Activated CD8-positive, alpha-beta memory T cell treated with anti-CD3 and anti-CD28 coated beads, Interleukin-2, amount 10 ng/mL, durations not matched to agents 7 days and 5 days (primary cell): ENCODE measurements around the gene ENOPH1. TPM values are rescaled to one million over a fixed set of nuclear protein-coding genes. Genes with fewer than 3 reads are reported as not detected.
"Not testable (repeated sequence)": the region's sequence is repeated elsewhere in the genome, so short reads cannot be mapped to it uniquely, and the experiment has no call there.

Experiments
- ATAC-seq: fragments of 150-1000 bp; cut with Tn5 transposase; one replicate; pipeline ENCODE4 v1.10.0; 2021; ENCODE audit warnings: moderate library complexity
- CTCF ChIA-PET: fragments of 350-600 bp; sonication (Branson Sonifier 250); formaldehyde crosslinking; loops from one replicate; lab custom pipeline; 2021; ENCODE audit warnings: antibody characterized with exemption; lab: Charles Lee
- DNase-seq: peaks from one replicate; pipeline ENCODE4 v3.0.0-alpha.2; 2020
- H3K27ac Mint-ChIP-seq: one replicate; pipeline ENCODE4 v1.8.0; 2021; ENCODE audit warnings: mild to moderate bottlenecking, mixed read lengths
- H3K27me3 Mint-ChIP-seq: one replicate; pipeline ENCODE4 v1.8.0; 2021; ENCODE audit warnings: mixed read lengths
- H3K36me3 Mint-ChIP-seq: one replicate; pipeline ENCODE4 v1.8.0; 2021; ENCODE audit warnings: mild to moderate bottlenecking, mixed read lengths
- H3K4me1 Mint-ChIP-seq: one replicate; pipeline ENCODE4 v1.8.0; 2021; ENCODE audit warnings: mixed read lengths
- H3K4me3 Mint-ChIP-seq: one replicate; pipeline ENCODE4 v1.8.0; 2021; ENCODE audit warnings: mild to moderate bottlenecking, moderate library complexity, mixed read lengths
- H3K9me3 Mint-ChIP-seq: one replicate; pipeline ENCODE4 v1.8.0; 2022; ENCODE audit warnings: low read depth, mixed read lengths
- total RNA-seq, 2 experiments: library from RNA; stranded (reverse); gene quantifications; one replicate each; pipeline ENCODE4 v1.2.3, GENCODE V29; 2021

ENOPH1 gene
- total RNA-seq = 10 to 100 TPM; 40.6 to 46.6 TPM

GRCh38 chr4:82430193-82430963 is at the start of gene ENOPH1, which contains the start of gene HNRNPDL:
ENOPH1 (plus strand) TSS chr4:82430590; CDS start chr4:82430830, 240 bp downstream.
HNRNPDL (minus strand) TSS chr4:82430462; CDS start chr4:82429690, 772 bp downstream.
- H3K9me3 Mint-ChIP-seq = no peaks in the 10 kb centered on the region
- H3K27ac Mint-ChIP-seq = peak within 1 kb of the TSS; percentile 98
- H3K36me3 Mint-ChIP-seq = peaks cover 57% of the 10 kb centered on the region
- H3K4me3 Mint-ChIP-seq = peak within 1 kb of the TSS; percentile 97
- peak; percentile 79 for ATAC-seq
- DNase-seq = peak; percentile 97
- CTCF ChIA-PET = interaction anchor here (1.4 to 2.4 kb wide), 5 partner anchors 11 to 76 kb away, joined by 5 to 23 read pairs (median 5); partner anchors contain the start of gene HNRNPD
- H3K4me1 Mint-ChIP-seq = peaks cover 59% of the 10 kb centered on the region
- no peaks in the 10 kb centered on the region for H3K27me3 Mint-ChIP-seq

- Mint-ChIP-seq H3K4me3 (no peak overlapping the region), H3K27me3 (peaks cover 10% of the 10 kb centered on the region), H3K9me3 (peaks cover 2% of the 10 kb centered on the region), H3K4me1 (peaks cover 13% of the 10 kb centered on the region), H3K36me3 (peaks cover 35% of the 10 kb centered on the region), H3K27ac (no peak overlapping the region)
- CTCF ChIA-PET = no interaction called here
- DNase-seq (no peak), ATAC-seq (no peak)
These were observed 49.6 kb upstream of the ENOPH1 start for GRCh38 chr4:82380831-82381230.

GRCh38 chr4:82381235-82381634 is 49.2 kb upstream of the ENOPH1 start:
- peaks cover 2% of the 10 kb centered on the region for H3K9me3 Mint-ChIP-seq
- H3K27ac Mint-ChIP-seq = no peak overlapping the region
- no peak for DNase-seq
- H3K36me3 Mint-ChIP-seq = peaks cover 31% of the 10 kb centered on the region
- peaks cover 11% of the 10 kb centered on the region for H3K27me3 Mint-ChIP-seq
- no peak for ATAC-seq
- peaks cover 9% of the 10 kb centered on the region for H3K4me1 Mint-ChIP-seq
- CTCF ChIA-PET = no interaction called here
- H3K4me3 Mint-ChIP-seq = no peak overlapping the region

- Mint-ChIP-seq H3K27ac (no peak overlapping the region), H3K36me3 (peaks cover 27% of the 10 kb centered on the region), H3K27me3 (peaks cover 11% of the 10 kb centered on the region), H3K9me3 (peaks cover 2% of the 10 kb centered on the region), H3K4me3 (no peak overlapping the region), H3K4me1 (peaks cover 5% of the 10 kb centered on the region)
- CTCF ChIA-PET = no interaction called here
- ATAC-seq (no peak), DNase-seq (no peak)
These were observed 48.6 kb upstream of the ENOPH1 start for GRCh38 chr4:82381661-82382296.

GRCh38 chr4:82382751-82383150 is 47.6 kb upstream of the ENOPH1 start:
- peaks cover 11% of the 10 kb centered on the region for H3K27me3 Mint-ChIP-seq
- H3K4me1 Mint-ChIP-seq = peaks cover 2% of the 10 kb centered on the region
- peaks cover 2% of the 10 kb centered on the region for H3K9me3 Mint-ChIP-seq
- peaks cover 21% of the 10 kb centered on the region for H3K36me3 Mint-ChIP-seq
- CTCF ChIA-PET = interaction anchor here (0.6 kb wide), 1 partner anchor 164 kb away, joined by 3 read pairs; no protein-coding TSS in a partner anchor
- no peak for ATAC-seq
- no peak overlapping the region for H3K27ac Mint-ChIP-seq
- no peak overlapping the region for H3K4me3 Mint-ChIP-seq
- DNase-seq = no peak

GRCh38 chr4:82386312-82386711 is 44.1 kb upstream of the ENOPH1 start:
- H3K9me3 Mint-ChIP-seq, H3K4me1 Mint-ChIP-seq, H3K27ac Mint-ChIP-seq, CTCF ChIA-PET, H3K36me3 Mint-ChIP-seq, DNase-seq, ATAC-seq, H3K4me3 Mint-ChIP-seq: not testable (repeated sequence)
- H3K27me3 Mint-ChIP-seq = peaks cover 11% of the 10 kb centered on the region

GRCh38 chr4:82388405-82388804 is 42.0 kb upstream of the ENOPH1 start:
- Mint-ChIP-seq H3K27me3 (peaks cover 14% of the 10 kb centered on the region), H3K36me3 (peaks cover 4% of the 10 kb centered on the region)

GRCh38 chr4:82390061-82390460 is 40.3 kb upstream of the ENOPH1 start:
- not testable (repeated sequence) for H3K36me3 Mint-ChIP-seq, ATAC-seq, DNase-seq, H3K27ac Mint-ChIP-seq, H3K9me3 Mint-ChIP-seq, H3K4me1 Mint-ChIP-seq, H3K27me3 Mint-ChIP-seq, H3K4me3 Mint-ChIP-seq
- CTCF ChIA-PET = interaction anchor here (0.9 kb wide), 1 partner anchor 349 kb away, joined by 3 read pairs; no protein-coding TSS in a partner anchor

More at GRCh38 chr4:82388405-82388804, 42.0 kb upstream of the ENOPH1 start:
- H3K27ac Mint-ChIP-seq = no peak overlapping the region
- H3K9me3 Mint-ChIP-seq = no peaks in the 10 kb centered on the region
- H3K4me3 Mint-ChIP-seq = no peak overlapping the region
- H3K4me1 Mint-ChIP-seq = no peaks in the 10 kb centered on the region
- CTCF ChIA-PET = no interaction called here
- ATAC-seq = no peak
- DNase-seq = no peak

- CTCF ChIA-PET = no interaction called here
- no peaks in the 10 kb centered on the region for H3K4me1 Mint-ChIP-seq
- no peaks in the 10 kb centered on the region for H3K9me3 Mint-ChIP-seq
- H3K36me3 Mint-ChIP-seq = no peaks in the 10 kb centered on the region
- no peak overlapping the region for H3K27ac Mint-ChIP-seq
- H3K4me3 Mint-ChIP-seq = no peak overlapping the region
- H3K27me3 Mint-ChIP-seq = peaks cover 8% of the 10 kb centered on the region
- no peak for ATAC-seq
- no peak for DNase-seq
These were observed 35.5 kb upstream of the ENOPH1 start for GRCh38 chr4:82394896-82395295.

- Mint-ChIP-seq H3K36me3 (no peaks in the 10 kb centered on the region), H3K4me3 (no peak overlapping the region), H3K9me3 (no peaks in the 10 kb centered on the region), H3K27ac (no peak overlapping the region), H3K27me3 (peaks cover 22% of the 10 kb centered on the region), H3K4me1 (no peaks in the 10 kb centered on the region)
- ATAC-seq (no peak), DNase-seq (no peak)
- CTCF ChIA-PET = interaction anchor here (0.6 to 1.5 kb wide), 2 partner anchors 18 to 713 kb away, joined by 3 read pairs; no protein-coding TSS in a partner anchor
These were observed 32.9 kb upstream of the ENOPH1 start for GRCh38 chr4:82397527-82397926.

GRCh38 chr4:82398263-82398662 is 32.1 kb upstream of the ENOPH1 start:
- no peak overlapping the region for H3K4me3 Mint-ChIP-seq
- no peaks in the 10 kb centered on the region for H3K36me3 Mint-ChIP-seq
- H3K27ac Mint-ChIP-seq = no peak overlapping the region
- no peaks in the 10 kb centered on the region for H3K9me3 Mint-ChIP-seq
- no peaks in the 10 kb centered on the region for H3K4me1 Mint-ChIP-seq
- no peak for ATAC-seq
- H3K27me3 Mint-ChIP-seq = peaks cover 23% of the 10 kb centered on the region
- no peak for DNase-seq
- CTCF ChIA-PET = interaction anchor here (0.6 to 1.5 kb wide), 2 partner anchors 19 to 712 kb away, joined by 3 read pairs; no protein-coding TSS in a partner anchor

GRCh38 chr4:82401600-82401999 is 28.8 kb upstream of the ENOPH1 start:
- H3K4me1 Mint-ChIP-seq = no peaks in the 10 kb centered on the region
- DNase-seq = no peak
- no peak overlapping the region for H3K4me3 Mint-ChIP-seq
- no peak overlapping the region for H3K27ac Mint-ChIP-seq
- ATAC-seq = no peak
- H3K36me3 Mint-ChIP-seq = no peaks in the 10 kb centered on the region
- no peaks in the 10 kb centered on the region for H3K9me3 Mint-ChIP-seq
- H3K27me3 Mint-ChIP-seq = peaks cover 23% of the 10 kb centered on the region
- CTCF ChIA-PET = no interaction called here

GRCh38 chr4:82402196-82402775 is 28.1 kb upstream of the ENOPH1 start:
- H3K4me3 Mint-ChIP-seq = no peak overlapping the region

More at GRCh38 chr4:82402196-82402775, 28.1 kb upstream of the ENOPH1 start:
- peaks cover 23% of the 10 kb centered on the region for H3K27me3 Mint-ChIP-seq
- H3K9me3 Mint-ChIP-seq = no peaks in the 10 kb centered on the region
- DNase-seq (no peak), ATAC-seq (no peak)
- no peaks in the 10 kb centered on the region for H3K36me3 Mint-ChIP-seq
- CTCF ChIA-PET = no interaction called here
- H3K4me1 Mint-ChIP-seq = no peaks in the 10 kb centered on the region
- H3K27ac Mint-ChIP-seq = no peak overlapping the region
